ENCODE measurements around the gene SSC5D. TPM values are rescaled to one million over a fixed set of nuclear protein-coding genes. Genes with fewer than 3 reads are reported as not detected.

Gene SSC5D
- polyA plus RNA-seq, 3 donors, result 0.08 TPM; not detected in 2

DNA sequence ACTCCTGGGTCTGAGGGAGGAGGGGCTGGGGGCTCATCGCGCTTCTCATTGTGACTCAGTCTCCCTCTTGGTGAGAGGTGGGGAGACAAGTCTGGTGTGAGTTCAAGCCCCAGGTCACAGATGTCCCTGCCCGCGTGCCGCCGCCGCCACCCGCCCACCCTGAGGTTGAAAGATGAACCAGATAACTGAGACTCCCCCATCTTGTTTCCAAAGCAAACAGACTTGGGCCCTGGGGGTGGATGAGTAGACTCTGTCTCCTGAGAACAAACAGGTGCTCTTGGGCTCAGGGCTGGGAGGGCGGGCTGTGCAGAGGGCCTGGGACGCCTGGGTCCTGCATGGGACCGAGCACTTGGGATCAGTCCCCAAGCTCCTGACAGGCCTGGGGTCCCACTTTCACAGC lies 48.1 kb downstream of the SSC5D start:
- Histone ChIP-seq H3K27me3 (ENCODE audit: control insufficient read depth in 2 of 2, insufficient read depth in 2 of 2, low read length in 2 of 2) (no peaks in the 10 kb centered on the region), H3K9ac (ENCODE audit: insufficient read depth, low read length, poor library complexity, severe bottlenecking) (no peak overlapping the region), H2AFZ (ENCODE audit: insufficient read depth, low read depth, low read length, poor library complexity, severe bottlenecking) (no peak overlapping the region), H3K79me2 (ENCODE audit: insufficient read depth, low read length) (no peaks in the 10 kb centered on the region), H3K36me3 (replicated peaks in 1 of 2; ENCODE audit: control insufficient read depth in 1 of 2, insufficient read depth in 2 of 2, low read length in 2 of 2) (no peaks in the 10 kb centered on the region), H3K4me2 (replicated peaks; ENCODE audit: extremely low read depth, low read length, poor library complexity, severe bottlenecking) (no peak overlapping the region), H4K20me1 (ENCODE audit: insufficient read depth, low read length) (no peaks in the 10 kb centered on the region), H3K4me1 (ENCODE audit: control insufficient read depth in 1 of 2, insufficient read depth in 2 of 2, low read length in 2 of 2) (no peaks in the 10 kb centered on the region), H3K9me3 (replicated peaks in 1 of 2; ENCODE audit: control insufficient read depth in 1 of 2, insufficient read depth in 1 of 2, low read length in 2 of 2) (no peaks in the 10 kb centered on the region), H3K27ac (ENCODE audit: low read depth in 1 of 2, low read length in 2 of 2) (no peak overlapping the region), H3K4me3 (replicated peaks in 1 of 3; ENCODE audit: low read depth in 2 of 3, low read length in 3 of 3) (no peak overlapping the region)
- Mint-ChIP-seq H3K27me3 (ENCODE audit: low read depth in 3 of 3) (peaks cover 2 to 5% (median 2%) of the 10 kb centered on the region in 3 donors), H3K27ac (no peak overlapping the region), H3K4me1 (peaks cover 2% of the 10 kb centered on the region), H3K4me3 (no peak overlapping the region), H3K36me3 (no peaks in the 10 kb centered on the region), H3K9me3 (peaks cover 0 to 3% (median 0%) of the 10 kb centered on the region in 7 donors)
- intact Hi-C loops (cut with micrococcal nuclease), result no loop called here
- DNase-seq, result no peak
- WGBS (ENCODE audit: insufficient coverage), result 95% methylated on average over 4 of the region's 11 CpGs
- TF ChIP-seq, protein P1, sequence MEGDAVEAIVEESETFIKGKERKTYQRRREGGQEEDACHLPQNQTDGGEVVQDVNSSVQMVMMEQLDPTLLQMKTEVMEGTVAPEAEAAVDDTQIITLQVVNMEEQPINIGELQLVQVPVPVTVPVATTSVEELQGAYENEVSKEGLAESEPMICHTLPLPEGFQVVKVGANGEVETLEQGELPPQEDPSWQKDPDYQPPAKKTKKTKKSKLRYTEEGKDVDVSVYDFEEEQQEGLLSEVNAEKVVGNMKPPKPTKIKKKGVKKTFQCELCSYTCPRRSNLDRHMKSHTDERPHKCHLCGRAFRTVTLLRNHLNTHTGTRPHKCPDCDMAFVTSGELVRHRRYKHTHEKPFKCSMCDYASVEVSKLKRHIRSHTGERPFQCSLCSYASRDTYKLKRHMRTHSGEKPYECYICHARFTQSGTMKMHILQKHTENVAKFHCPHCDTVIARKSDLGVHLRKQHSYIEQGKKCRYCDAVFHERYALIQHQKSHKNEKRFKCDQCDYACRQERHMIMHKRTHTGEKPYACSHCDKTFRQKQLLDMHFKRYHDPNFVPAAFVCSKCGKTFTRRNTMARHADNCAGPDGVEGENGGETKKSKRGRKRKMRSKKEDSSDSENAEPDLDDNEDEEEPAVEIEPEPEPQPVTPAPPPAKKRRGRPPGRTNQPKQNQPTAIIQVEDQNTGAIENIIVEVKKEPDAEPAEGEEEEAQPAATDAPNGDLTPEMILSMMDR (IDR thresholded peaks at IDR 0.05), result no peak

DNA sequence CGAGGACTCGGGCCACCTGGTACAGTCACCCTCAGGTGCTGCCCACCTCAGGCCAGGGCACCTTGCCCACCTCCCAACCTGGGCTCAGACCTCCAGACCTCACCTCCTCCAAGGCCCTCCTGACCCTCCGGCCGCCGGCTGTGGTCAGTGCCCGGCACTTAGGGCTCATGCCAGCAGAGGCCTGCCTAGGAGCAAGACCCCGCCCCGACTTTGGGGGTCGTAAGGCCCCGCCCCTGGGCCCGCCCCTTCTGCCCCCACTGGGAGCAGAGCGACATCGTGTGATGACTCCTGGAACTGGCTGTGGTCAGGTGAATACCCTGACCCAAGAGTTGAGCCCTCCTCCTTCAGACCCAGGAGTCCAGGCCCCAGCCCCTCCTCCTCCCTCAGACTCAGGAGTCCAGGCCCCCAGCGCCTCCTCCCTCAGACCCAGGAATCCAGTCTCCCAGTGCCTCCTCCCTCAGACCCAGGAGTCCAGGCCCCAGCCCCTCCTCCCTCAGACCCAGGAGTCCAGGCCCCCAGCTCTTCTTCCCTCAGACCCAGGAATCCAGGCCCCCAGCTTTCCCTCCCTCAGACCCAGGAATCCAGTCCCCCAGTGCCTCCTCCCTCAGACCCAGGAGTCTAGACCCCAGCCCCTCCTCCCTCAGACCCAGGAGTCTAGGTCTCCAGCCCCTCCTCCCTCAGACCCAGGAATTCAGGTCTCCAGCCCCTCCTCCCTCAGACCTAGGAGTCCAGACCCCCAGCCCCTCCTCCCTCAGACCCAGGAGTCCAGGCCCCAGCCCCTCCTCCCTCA lies 48.9 kb downstream of the SSC5D start, which contains the start of gene SBK2:
Gene SBK2, minus strand, starts transcription at position 183 of the 790 bp plus-strand sequence. CDS start 839 bp downstream, outside the sequence.
- no peaks in the 10 kb centered on the region for H3K4me1 ChIP-seq (ENCODE audit: control insufficient read depth in 1 of 2, insufficient read depth in 2 of 2, low read length in 2 of 2)
- no peaks in the 10 kb centered on the region for H3K9me3 ChIP-seq (replicated peaks in 1 of 2; ENCODE audit: control insufficient read depth in 1 of 2, insufficient read depth in 1 of 2, low read length in 2 of 2)
- Mint-ChIP-seq H3K27me3 (ENCODE audit: low read depth in 3 of 3) (peaks cover 2 to 3% (median 2%) of the 10 kb centered on the region in 3 donors), H3K27ac (no peak within 1 kb of the TSS), H3K9me3 (peaks cover 0 to 3% (median 0%) of the 10 kb centered on the region in 7 donors), H3K4me1 (peaks cover 2% of the 10 kb centered on the region), H3K36me3 (no peaks in the 10 kb centered on the region), H3K4me3 (no peak within 1 kb of the TSS)
- no peak within 1 kb of the TSS for H2AFZ ChIP-seq (ENCODE audit: insufficient read depth, low read depth, low read length, poor library complexity, severe bottlenecking)
- TF ChIP-seq, protein P1 (IDR thresholded peaks at IDR 0.05), result no peak
- 63% methylated on average over 9 of the region's 14 CpGs for WGBS (ENCODE audit: insufficient coverage)
- H3K9ac ChIP-seq (ENCODE audit: insufficient read depth, low read length, poor library complexity, severe bottlenecking), result no peak within 1 kb of the TSS
- H3K27me3 ChIP-seq (ENCODE audit: control insufficient read depth in 2 of 2, insufficient read depth in 2 of 2, low read length in 2 of 2), result no peaks in the 10 kb centered on the region
- no peaks in the 10 kb centered on the region for H3K79me2 ChIP-seq (ENCODE audit: insufficient read depth, low read length)
- no peaks in the 10 kb centered on the region for H3K36me3 ChIP-seq (replicated peaks in 1 of 2; ENCODE audit: control insufficient read depth in 1 of 2, insufficient read depth in 2 of 2, low read length in 2 of 2)
- DNase-seq, result no peak
- no peak within 1 kb of the TSS for H3K4me3 ChIP-seq (replicated peaks in 1 of 3; ENCODE audit: low read depth in 2 of 3, low read length in 3 of 3)
- no peak within 1 kb of the TSS for H3K4me2 ChIP-seq (replicated peaks; ENCODE audit: extremely low read depth, low read length, poor library complexity, severe bottlenecking)
- H4K20me1 ChIP-seq (ENCODE audit: insufficient read depth, low read length), result no peaks in the 10 kb centered on the region
- intact Hi-C loops (cut with micrococcal nuclease), result no loop called here
- no peak within 1 kb of the TSS for H3K27ac ChIP-seq (ENCODE audit: low read depth in 1 of 2, low read length in 2 of 2)
